Panc1 (cell line): Measurements from ENCODE around the gene CRISPLD2. TPM values are rescaled to one million over a fixed set of nuclear protein-coding genes. Genes with fewer than 3 reads are reported as not detected.

Source experiments
- ATAC-seq: fragments of 200-7000 bp; cut with Tn5 transposase; 2 replicates; pipeline ENCODE4 v1.9.1; 2020; ENCODE audit warnings: mild to moderate bottlenecking, moderate library complexity
- BruUV-seq: library from RNA; stranded (reverse); fragments of 400-500 nt; replicated peaks from 2 replicates; lab custom pipeline; 2021; lab: Mats Ljungman, UMichigan
- CTCF ChIA-PET: fragments of 300-600 bp; sonication (Branson Sonifier 250); formaldehyde crosslinking; loops from one replicate; lab custom pipeline; 2022; ENCODE audit warnings: antibody characterized with exemption; lab: Charles Lee
- POLR2A ChIA-PET: fragments of 300-600 bp; sonication (Branson Sonifier 250); formaldehyde crosslinking; loops from one replicate; lab custom pipeline; 2022; ENCODE audit warnings: antibody characterized with exemption; lab: Charles Lee
- DNase-seq: peaks from one replicate; pipeline ENCODE4 v3.0.0-alpha.2; 2010; ENCODE audit warnings: low read depth, low spot score
- H3K27ac ChIP-seq: 2 replicates; pipeline ENCODE4 v1.5.1; 2011; ENCODE audit warnings: mild to moderate bottlenecking, low read length, inconsistent platforms
- H3K27me3 ChIP-seq: fragments of 200-500 bp; sonication (Bioruptor generic); 2 replicates; pipeline ENCODE4 v1.6.0; 2014; ENCODE audit warnings: low read length, inconsistent platforms; ENCODE audit not compliant: control insufficient read depth, insufficient read depth
- H3K36me3 ChIP-seq: fragments of 200-500 bp; sonication (Bioruptor generic); 2 replicates; pipeline ENCODE4 v1.5.1; 2014; ENCODE audit warnings: inconsistent platforms, mild to moderate bottlenecking, low read length, moderate library complexity; ENCODE audit not compliant: control insufficient read depth, insufficient read depth
- H3K4me1 ChIP-seq: 2 replicates; pipeline ENCODE4 v1.5.1; 2011; ENCODE audit warnings: inconsistent platforms, mild to moderate bottlenecking, low read length, moderate library complexity; ENCODE audit not compliant: control insufficient read depth, insufficient read depth
- H3K4me3 ChIP-seq, 2 experiments: 2 replicates each; pipeline ENCODE4 v1.5.1; 2011 to 2012; ENCODE audit warnings: low read depth in 2 of 2, low read length in 2 of 2, mild to moderate bottlenecking in 2 of 2, inconsistent platforms in 1 of 2, moderate library complexity in 1 of 2
- H3K9me3 ChIP-seq: fragments of 200-500 bp; sonication (Bioruptor generic); 2 replicates; pipeline ENCODE4 v1.5.1; 2014; ENCODE audit warnings: low read depth, mild to moderate bottlenecking, inconsistent platforms, low read length, moderate library complexity; ENCODE audit not compliant: control insufficient read depth, insufficient read depth
- CTCF ChIP-seq: fragments of 450-650 bp; IDR thresholded peaks from 2 replicates; pipeline ENCODE4 v1.5.1; 2017; ENCODE audit warnings: mild to moderate bottlenecking
- POLR2AphosphoS5 ChIP-seq: IDR thresholded peaks from 2 replicates; pipeline ENCODE4 v1.6.1; 2012; ENCODE audit warnings: mild to moderate bottlenecking, low read depth, low read length, moderate library complexity
- REST ChIP-seq, 2 experiments: IDR thresholded peaks; 2 replicates each; pipeline ENCODE4 v1.6.1; 2011 to 2012; ENCODE audit warnings: low read depth in 2 of 2, control low read depth in 1 of 2, low read length in 1 of 2, mild to moderate bottlenecking in 1 of 2, moderate library complexity in 1 of 2; ENCODE audit not compliant: insufficient read depth in 1 of 2
- SIN3A ChIP-seq: IDR thresholded peaks from 2 replicates; pipeline ENCODE4 v1.6.1; 2012; ENCODE audit warnings: low read depth, mild to moderate bottlenecking, low read length, moderate library complexity, borderline replicate concordance; ENCODE audit not compliant: insufficient read depth
- TCF7L2 ChIP-seq: IDR thresholded peaks from 2 replicates; pipeline ENCODE4 v1.6.1; 2011; ENCODE audit warnings: mild to moderate bottlenecking, low read depth, low read length, inconsistent platforms
- in situ Hi-C: cut with HindIII; loops from 2 replicates; pipeline ENCODE4 v1.10.0; 2016; ENCODE audit warnings: low sequenced_read_pairs, low pct_unique_long_range_greater_than_20kb
- intact Hi-C: fragments of 100-400 bp; cut with micrococcal nuclease; formaldehyde crosslinking; loops from one replicate; pipeline ENCODE4 v1.10.0; 2022; ENCODE audit not compliant: unreplicated experiment
- total RNA-seq: library from RNA; stranded (reverse); gene quantifications from one replicate; pipeline ENCODE4 v1.2.1, GENCODE V29; 2021; ENCODE audit not compliant: unreplicated experiment

CRISPLD2 gene
- total RNA-seq, 1 experiment from 2014 or later: 12.9 TPM

- peaks cover 3% of the 10 kb centered on the region; the same call in 1 of the 2 replicates for H3K4me1 ChIP-seq
- H3K9me3 ChIP-seq: no peaks in the 10 kb centered on the region
- no peaks in the 10 kb centered on the region for H3K27me3 ChIP-seq
- no peak for DNase-seq
- intact Hi-C loops (no loop called here), in situ Hi-C loops (no loop called here)
- H3K36me3 ChIP-seq: no peaks in the 10 kb centered on the region
- no peak for ATAC-seq
- BruUV-seq: no TSS peak
- ChIA-PET CTCF (no interaction called here), POLR2A (interaction anchor here (0.7 kb wide), 1 partner anchor 72 kb away, joined by 3 read pairs; no protein-coding TSS in a partner anchor)
- TF ChIP-seq CTCF (no peak), REST (IDR thresholded peaks at IDR 0.05; ENCODE audit: insufficient read depth in 1 of 2, low read depth in 2 of 2, low read length in 1 of 2) (no peak)
- no peak overlapping the region for H3K4me3 ChIP-seq
- no peak overlapping the region for H3K27ac ChIP-seq
Measured at GRCh38 chr16:84813141-84813934, 6.4 kb upstream of the CRISPLD2 start.

GRCh38 chr16:84815462-84815861 lies 4.3 kb upstream of the CRISPLD2 start:
- CTCF ChIA-PET: interaction anchor here (0.5 kb wide), 1 partner anchor 1928 kb away, joined by 3 read pairs; no protein-coding TSS in a partner anchor
- ATAC-seq: no peak
- no peaks in the 10 kb centered on the region for H3K36me3 ChIP-seq
- DNase-seq: no peak
- no peak overlapping the region for H3K27ac ChIP-seq
- no peaks in the 10 kb centered on the region for H3K9me3 ChIP-seq
- POLR2A ChIA-PET: no interaction called here
- no peak overlapping the region for H3K4me3 ChIP-seq
- peaks cover 3% of the 10 kb centered on the region; the same call in 1 of the 2 replicates for H3K4me1 ChIP-seq
- intact Hi-C loops: no loop called here
- in situ Hi-C loops: no loop called here
- no peak for TF ChIP-seq SIN3A
- TF ChIP-seq POLR2AphosphoS5: no peak
- H3K27me3 ChIP-seq: no peaks in the 10 kb centered on the region
- no TSS peak for BruUV-seq

GRCh38 chr16:84816023-84816422 lies 3.8 kb upstream of the CRISPLD2 start:
- Histone ChIP-seq H3K9me3 (no peaks in the 10 kb centered on the region), H3K4me1 (peaks cover 4% of the 10 kb centered on the region), H3K27me3 (no peaks in the 10 kb centered on the region), H3K27ac (no peak overlapping the region), H3K4me3 (no peak overlapping the region), H3K36me3 (no peaks in the 10 kb centered on the region)
- TF ChIP-seq CTCF (no peak), SIN3A (no peak), TCF7L2 (no peak), REST (IDR thresholded peaks at IDR 0.05; ENCODE audit: insufficient read depth in 1 of 2, low read depth in 2 of 2, low read length in 1 of 2) (no peak), POLR2AphosphoS5 (no peak)
- BruUV-seq: no TSS peak
- POLR2A ChIA-PET: no interaction called here
- DNase-seq (no peak), ATAC-seq (no peak)
- CTCF ChIA-PET: no interaction called here
- intact Hi-C loops: no loop called here
- in situ Hi-C loops: no loop called here
